Mucosa of descending colon (tissue), 3 donors: ENCODE results near the gene NPAS3. TPM values are rescaled to one million over a fixed set of nuclear protein-coding genes. Genes with fewer than 3 reads are reported as not detected.

ENCODE experiments used
- ATAC-seq: fragments of 200-7000 bp; cut with Tn5 transposase; one replicate; pipeline ENCODE4 v1.9.1; 2020; ENCODE audit warnings: mild to moderate bottlenecking, moderate library complexity
- DNase-seq, 3 donors: peaks; one replicate each; pipeline ENCODE4 v3.0.0-alpha.2; 2020
- H3K36me3 ChIP-seq: fragments of 200-600 bp; one replicate; pipeline ENCODE4 v1.8.0; 2021; ENCODE audit warnings: low read depth, mild to moderate bottlenecking
- H3K4me1 ChIP-seq: fragments of 200-600 bp; one replicate; pipeline ENCODE4 v1.8.0; 2021; ENCODE audit warnings: low read depth, mild to moderate bottlenecking
- H3K4me3 ChIP-seq: fragments of 200-600 bp; one replicate; pipeline ENCODE4 v1.8.0; 2021; ENCODE audit warnings: mild to moderate bottlenecking
- H3K9me3 ChIP-seq: fragments of 200-600 bp; one replicate; pipeline ENCODE4 v1.8.0; 2021; ENCODE audit warnings: mild to moderate bottlenecking
- CTCF ChIP-seq: fragments of 200-600 bp; IDR thresholded peaks from one replicate; pipeline ENCODE4 v1.8.0; 2022; ENCODE audit warnings: antibody characterized with exemption, mild to moderate bottlenecking
- intact Hi-C, 2 donors: fragments of 100-400 bp; cut with DNase I in 1 of 2; cut with micrococcal nuclease in 1 of 2; formaldehyde crosslinking; loops; one replicate each; pipeline versions ENCODE4 v1.11.0 to v1.11.1; 2022; cut with DNase I, micrococcal nuclease
- total RNA-seq, 3 donors: library from RNA; stranded (reverse); fragmentation: NEBNext Ultra II Directional in 2 of 3; extraction: Animal tissue kit (Norgen Biotek cat#: 25700) in 2 of 3; gene quantifications; one replicate each; pipeline versions ENCODE4 v1.2.1 to v1.2.4, GENCODE V29; 2021 to 2023
- donor health status: DM: no; HTN: no; CAD: no; lungs with moderate emphysema.
- donor health status: DM: no; HTN: no; CAD: no.
- donor health status: DM: no; HTN: yes; CAD: no.

NPAS3 gene
- total RNA-seq, 3 donors from 2014 or later: 0.65 to 9.7 (median 2.0) TPM

DNA sequence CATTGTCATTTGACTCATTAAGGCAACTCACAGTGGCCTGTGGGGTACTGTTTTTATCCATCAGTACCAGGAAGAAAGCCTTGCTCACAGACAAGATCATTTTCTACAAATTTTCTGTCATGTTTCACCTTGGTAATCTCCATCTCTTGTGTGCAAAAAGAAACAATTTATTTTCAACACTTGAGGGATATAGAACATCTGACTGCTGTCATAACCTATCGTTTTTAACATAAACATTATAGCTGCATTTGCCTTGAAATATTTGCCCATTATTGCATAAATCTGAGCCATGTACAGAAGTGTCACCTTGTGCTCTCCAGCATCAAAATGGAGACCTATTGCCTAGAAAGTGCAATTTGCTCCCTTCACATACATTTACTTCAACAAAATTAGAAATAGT, 300.8 kb downstream of the NPAS3 start:
- intact Hi-C loops: no loop called here
- TF ChIP-seq CTCF: no peak
- no peaks in the 10 kb centered on the region for H3K9me3 ChIP-seq
- H3K36me3 ChIP-seq: no peaks in the 10 kb centered on the region
- DNase-seq (no peak), ATAC-seq (no peak)
- no peaks in the 10 kb centered on the region for H3K4me1 ChIP-seq
- no peak overlapping the region for H3K4me3 ChIP-seq

DNA sequence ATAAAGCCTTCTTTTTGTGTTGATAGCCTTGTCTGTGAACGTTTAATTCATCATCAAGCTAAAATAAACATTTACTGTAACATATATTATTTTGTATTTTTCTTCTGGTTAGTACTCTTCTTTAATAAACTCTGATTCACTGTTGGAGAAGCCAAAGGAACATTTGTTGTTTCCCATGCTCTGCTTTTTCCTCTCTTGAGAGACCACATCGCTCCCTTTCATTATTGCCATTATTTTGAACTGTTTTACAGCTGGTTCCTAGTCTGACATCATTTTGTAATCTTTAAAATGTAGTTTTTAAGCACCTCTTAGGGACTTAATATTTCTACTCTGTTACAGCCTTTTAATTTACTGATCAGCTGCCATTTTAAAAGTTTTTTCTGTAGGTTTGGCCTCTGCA, 301.8 kb downstream of the NPAS3 start:
- intact Hi-C loops: no loop called here
- ATAC-seq: no peak
- no peak for TF ChIP-seq CTCF
- no peak for DNase-seq
- H3K4me1 ChIP-seq: no peaks in the 10 kb centered on the region
- no peaks in the 10 kb centered on the region for H3K9me3 ChIP-seq
- H3K36me3 ChIP-seq: no peaks in the 10 kb centered on the region
- no peak overlapping the region for H3K4me3 ChIP-seq

DNA sequence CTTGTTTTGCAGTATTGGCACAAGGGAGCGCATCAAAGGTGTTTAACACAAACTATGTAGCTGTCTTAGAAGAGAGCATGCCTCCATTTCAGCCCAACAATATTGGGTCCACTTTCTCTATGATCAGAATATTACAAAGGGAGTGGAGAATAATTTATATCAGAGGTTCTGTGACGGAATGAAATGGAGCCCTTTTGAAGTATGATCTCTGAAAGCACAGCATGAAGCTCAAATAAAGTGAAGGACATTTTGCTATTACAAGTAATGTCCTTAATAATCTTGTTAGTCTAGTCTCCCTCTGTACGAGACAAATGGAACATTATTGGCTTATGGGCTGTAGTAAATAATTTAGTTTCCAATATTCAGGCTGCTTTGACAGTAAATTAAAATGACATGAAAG, 302.7 kb downstream of the NPAS3 start:
- DNase-seq (no peak), ATAC-seq (no peak)
- intact Hi-C loops: no loop called here
- Histone ChIP-seq H3K4me3 (no peak overlapping the region), H3K9me3 (no peaks in the 10 kb centered on the region), H3K4me1 (no peaks in the 10 kb centered on the region), H3K36me3 (no peaks in the 10 kb centered on the region)
- TF ChIP-seq CTCF: no peak

- TF ChIP-seq CTCF: no peak
- no peak for ATAC-seq
- no peak for DNase-seq
- H3K4me3 ChIP-seq: no peak overlapping the region
- no peaks in the 10 kb centered on the region for H3K36me3 ChIP-seq
- no peaks in the 10 kb centered on the region for H3K9me3 ChIP-seq
- intact Hi-C loops: no loop called here
- H3K4me1 ChIP-seq: no peaks in the 10 kb centered on the region
Observed at GRCh38 chr14:33249233-33249820, 310.6 kb downstream of the NPAS3 start.

DNA sequence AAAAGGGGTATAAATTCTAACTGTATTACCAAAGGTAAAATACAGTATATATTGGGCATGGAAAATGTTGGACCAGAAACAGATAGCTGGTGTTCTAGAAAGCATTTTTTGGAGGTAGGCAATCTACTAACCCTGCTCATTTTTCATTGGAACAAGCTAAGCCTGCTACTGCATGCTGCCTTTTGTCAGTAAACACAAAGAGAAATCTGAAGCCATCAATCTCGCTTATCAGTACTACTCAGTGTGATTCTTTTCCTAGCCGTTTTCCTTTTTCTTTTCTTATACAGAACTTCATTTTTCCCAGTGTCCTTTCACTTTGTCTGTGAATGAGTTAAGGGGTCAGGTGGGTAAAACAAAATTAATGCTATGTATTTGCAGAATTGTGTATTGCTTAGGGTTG, 312.3 kb downstream of the NPAS3 start:
- no peak for TF ChIP-seq CTCF
- no peaks in the 10 kb centered on the region for H3K9me3 ChIP-seq
- H3K4me1 ChIP-seq: no peaks in the 10 kb centered on the region
- intact Hi-C loops: no loop called here
- no peak for ATAC-seq
- no peaks in the 10 kb centered on the region for H3K36me3 ChIP-seq
- no peak overlapping the region for H3K4me3 ChIP-seq
- no peak for DNase-seq

DNA sequence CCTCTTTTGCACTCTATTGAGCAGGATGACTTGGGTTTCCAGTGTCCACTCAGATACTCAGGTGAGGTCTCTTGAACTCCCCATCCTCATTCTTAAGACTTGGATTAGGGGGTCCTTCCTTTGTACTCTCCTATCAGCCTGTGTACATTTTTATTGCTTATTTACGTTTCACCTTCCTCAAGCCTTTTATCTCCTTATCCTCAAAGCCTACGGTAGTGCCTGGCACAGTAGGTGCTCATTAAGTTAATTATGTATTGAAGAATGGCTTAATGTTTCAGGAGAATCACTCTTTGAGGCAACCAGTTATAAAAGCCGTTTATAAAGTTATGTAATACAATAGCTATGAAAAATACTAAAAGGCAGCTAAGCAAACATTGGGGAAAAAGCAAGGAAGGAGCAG, 315.7 kb downstream of the NPAS3 start:
- no peaks in the 10 kb centered on the region for H3K36me3 ChIP-seq
- intact Hi-C loops: no loop called here
- no peaks in the 10 kb centered on the region for H3K9me3 ChIP-seq
- no peak for TF ChIP-seq CTCF
- H3K4me1 ChIP-seq: no peaks in the 10 kb centered on the region
- ATAC-seq: no peak
- H3K4me3 ChIP-seq: no peak overlapping the region
- DNase-seq: no peak
